Neural cell (in vitro differentiated cells): Measurements from ENCODE around the gene FLVCR1. TPM values are rescaled to one million over a fixed set of nuclear protein-coding genes. Genes with fewer than 3 reads are reported as not detected.

Source experiments
- H2AFZ ChIP-seq: fragments of 200-600, 300-800 bp; sonication (generic), shearing (Covaris generic); 2 replicates; pipeline ENCODE4 v1.6.0; 2014; ENCODE audit warnings: low read depth, mild to moderate bottlenecking, antibody characterized with exemption, low read length, moderate library complexity
- H3F3A ChIP-seq: fragments of 200-600 bp; shearing (Covaris generic); 2 replicates; pipeline ENCODE4 v1.6.1; 2016; ENCODE audit warnings: mild to moderate bottlenecking, moderate library complexity, mixed read lengths, antibody characterized with exemption, low read length; ENCODE audit not compliant: insufficient read depth, poor library complexity, severe bottlenecking
- H3K27ac ChIP-seq: fragments of 200-600, 300-800 bp; sonication (generic), shearing (Covaris generic); 2 replicates; pipeline ENCODE4 v1.5.1; 2014; ENCODE audit warnings: mild to moderate bottlenecking, low read length, moderate library complexity
- H3K27me3 ChIP-seq: fragments of 300-800, 200-600 bp; sonication (generic), shearing (Covaris generic); 2 replicates; pipeline ENCODE4 v1.6.0; 2014; ENCODE audit warnings: mild to moderate bottlenecking, low read depth, low read length, moderate library complexity; ENCODE audit not compliant: insufficient read depth
- H3K36me3 ChIP-seq: fragments of 300-800, 200-600 bp; sonication (generic), shearing (Covaris generic); 2 replicates; pipeline ENCODE4 v1.5.1; 2014; ENCODE audit warnings: mild to moderate bottlenecking, antibody characterized with exemption, low read length, moderate library complexity; ENCODE audit not compliant: insufficient read depth
- H3K4me2 ChIP-seq: fragments of 300-800, 200-600 bp; sonication (generic), shearing (Covaris generic); 2 replicates; pipeline ENCODE4 v1.6.0; 2014; ENCODE audit warnings: mild to moderate bottlenecking, low read length
- H3K4me3 ChIP-seq: fragments of 300-800, 200-600 bp; sonication (generic), shearing (Covaris generic); 2 replicates; pipeline ENCODE4 v1.5.1; 2014; ENCODE audit warnings: mild to moderate bottlenecking, low read length, moderate library complexity
- H3K79me2 ChIP-seq: fragments of 200-600 bp; shearing (Covaris generic); replicated peaks from 2 replicates; pipeline ENCODE4 v1.6.0; 2014; ENCODE audit warnings: mild to moderate bottlenecking, low read length, moderate library complexity; ENCODE audit not compliant: insufficient read depth
- H3K9ac ChIP-seq: fragments of 300-800, 200-600 bp; sonication (generic), shearing (Covaris generic); 2 replicates; pipeline ENCODE4 v1.6.1; 2016; ENCODE audit warnings: mild to moderate bottlenecking, low read length, mixed read lengths
- H3K9me2 ChIP-seq: fragments of 200-600 bp; shearing (Covaris generic); 2 replicates; pipeline ENCODE4 v1.6.1; 2016; ENCODE audit warnings: mild to moderate bottlenecking, low read length, mixed read lengths; ENCODE audit not compliant: insufficient read depth
- H3K9me3 ChIP-seq: fragments of 200-600, 300-800 bp; sonication (generic), shearing (Covaris generic); 2 replicates; pipeline ENCODE4 v1.6.1; 2016; ENCODE audit warnings: mild to moderate bottlenecking, mixed run types, low read length, moderate library complexity, mixed read lengths
- H4K20me1 ChIP-seq: fragments of 200-600 bp; shearing (Covaris generic); 2 replicates; pipeline ENCODE4 v1.6.1; 2016; ENCODE audit warnings: mild to moderate bottlenecking, mixed run types; ENCODE audit not compliant: insufficient read depth
- EP300 ChIP-seq: fragments of 450-650 bp; conservative IDR thresholded peaks from 2 replicates; pipeline ENCODE4 v1.6.1; 2014; ENCODE audit warnings: antibody characterized with exemption, mild to moderate bottlenecking, moderate library complexity; ENCODE audit not compliant: poor library complexity, severe bottlenecking
- EZH2 ChIP-seq: fragments of 200-600, 300-800 bp; shearing (Covaris generic), sonication (generic); IDR thresholded peaks from 2 replicates; pipeline ENCODE4 v1.6.1; 2014; ENCODE audit warnings: antibody characterized with exemption, low read length, borderline replicate concordance, mild to moderate bottlenecking; ENCODE audit not compliant: insufficient read depth, poor library complexity, severe bottlenecking
- MXI1 ChIP-seq: fragments of 450-650 bp; conservative IDR thresholded peaks from 2 replicates; pipeline ENCODE4 v1.6.1; 2014; ENCODE audit warnings: antibody characterized with exemption, mild to moderate bottlenecking; ENCODE audit not compliant: poor library complexity, severe bottlenecking
- POLR2AphosphoS5 ChIP-seq: IDR thresholded peaks from 2 replicates; pipeline ENCODE4 v1.6.1; 2012
- RAD21 ChIP-seq: fragments of 450-650 bp; conservative IDR thresholded peaks from 2 replicates; pipeline ENCODE4 v1.6.1; 2014; ENCODE audit warnings: antibody characterized with exemption, mild to moderate bottlenecking, moderate library complexity
- SMC3 ChIP-seq: fragments of 450-650 bp; conservative IDR thresholded peaks from 2 replicates; pipeline ENCODE4 v1.6.1; 2014; ENCODE audit warnings: antibody characterized with exemption, mild to moderate bottlenecking, moderate library complexity; ENCODE audit not compliant: poor library complexity
- TAF1 ChIP-seq: IDR thresholded peaks from 2 replicates; pipeline ENCODE4 v1.6.1; 2012; ENCODE audit warnings: low read depth
- polyA plus RNA-seq: library from polyadenylated mRNA; depleted of rRNA; stranded (reverse); fragments of >200 nt; gene quantifications from 2 replicates; pipeline ENCODE4 v1.2.3, GENCODE V29; 2014
- small RNA-seq, 3 experiments: library from RNA; depleted of rRNA; stranded (forward); fragments of <200 nt; gene quantifications; one replicate each; pipeline ENCODE3, GENCODE V24; 2012
- TF ChIP-seq, protein P1 (sequence below): IDR thresholded peaks from 2 replicates; pipeline ENCODE4 v1.6.1; 2012; ENCODE audit warnings: borderline replicate concordance
- TF ChIP-seq, protein P2 (sequence below): fragments of 450-650 bp; IDR thresholded peaks from 2 replicates; pipeline ENCODE4 v1.5.1; 2014; ENCODE audit warnings: antibody characterized with exemption, mild to moderate bottlenecking, moderate library complexity; ENCODE audit not compliant: poor library complexity, severe bottlenecking

Gene FLVCR1
- polyA plus RNA-seq, 1 donor from 2014 or later = 37.8 TPM

- Histone ChIP-seq H3K27ac (no peak overlapping the region), H4K20me1 (no peaks in the 10 kb centered on the region), H3K4me2 (no peak overlapping the region), H3K27me3 (peaks cover 5% of the 10 kb centered on the region), H3K9me3 (no peaks in the 10 kb centered on the region), H3K9ac (no peak overlapping the region), H2AFZ (no peak overlapping the region), H3K4me3 (no peak overlapping the region), H3K36me3 (no peaks in the 10 kb centered on the region), H3K9me2 (no peaks in the 10 kb centered on the region), H3F3A (peaks cover 1% of the 10 kb centered on the region), H3K79me2 (no peaks in the 10 kb centered on the region)
- TF ChIP-seq SMC3 (no peak), RAD21 (no peak)
Observed at GRCh38 chr1:212945463-212946160, 87.5 kb downstream of the FLVCR1 start.

- no peaks in the 10 kb centered on the region for H3K9me2 ChIP-seq
- H3K36me3 ChIP-seq = no peaks in the 10 kb centered on the region
- no peak overlapping the region for H2AFZ ChIP-seq
- H3K27me3 ChIP-seq = peaks cover 5% of the 10 kb centered on the region
- H3K79me2 ChIP-seq = peaks cover 9% of the 10 kb centered on the region
- no peaks in the 10 kb centered on the region for H3K9me3 ChIP-seq
- H4K20me1 ChIP-seq = no peaks in the 10 kb centered on the region
- no peak overlapping the region for H3K4me2 ChIP-seq
- no peak overlapping the region for H3K27ac ChIP-seq
- no peak for TF ChIP-seq TAF1
- no peak for TF ChIP-seq RAD21
- TF ChIP-seq, protein P1, sequence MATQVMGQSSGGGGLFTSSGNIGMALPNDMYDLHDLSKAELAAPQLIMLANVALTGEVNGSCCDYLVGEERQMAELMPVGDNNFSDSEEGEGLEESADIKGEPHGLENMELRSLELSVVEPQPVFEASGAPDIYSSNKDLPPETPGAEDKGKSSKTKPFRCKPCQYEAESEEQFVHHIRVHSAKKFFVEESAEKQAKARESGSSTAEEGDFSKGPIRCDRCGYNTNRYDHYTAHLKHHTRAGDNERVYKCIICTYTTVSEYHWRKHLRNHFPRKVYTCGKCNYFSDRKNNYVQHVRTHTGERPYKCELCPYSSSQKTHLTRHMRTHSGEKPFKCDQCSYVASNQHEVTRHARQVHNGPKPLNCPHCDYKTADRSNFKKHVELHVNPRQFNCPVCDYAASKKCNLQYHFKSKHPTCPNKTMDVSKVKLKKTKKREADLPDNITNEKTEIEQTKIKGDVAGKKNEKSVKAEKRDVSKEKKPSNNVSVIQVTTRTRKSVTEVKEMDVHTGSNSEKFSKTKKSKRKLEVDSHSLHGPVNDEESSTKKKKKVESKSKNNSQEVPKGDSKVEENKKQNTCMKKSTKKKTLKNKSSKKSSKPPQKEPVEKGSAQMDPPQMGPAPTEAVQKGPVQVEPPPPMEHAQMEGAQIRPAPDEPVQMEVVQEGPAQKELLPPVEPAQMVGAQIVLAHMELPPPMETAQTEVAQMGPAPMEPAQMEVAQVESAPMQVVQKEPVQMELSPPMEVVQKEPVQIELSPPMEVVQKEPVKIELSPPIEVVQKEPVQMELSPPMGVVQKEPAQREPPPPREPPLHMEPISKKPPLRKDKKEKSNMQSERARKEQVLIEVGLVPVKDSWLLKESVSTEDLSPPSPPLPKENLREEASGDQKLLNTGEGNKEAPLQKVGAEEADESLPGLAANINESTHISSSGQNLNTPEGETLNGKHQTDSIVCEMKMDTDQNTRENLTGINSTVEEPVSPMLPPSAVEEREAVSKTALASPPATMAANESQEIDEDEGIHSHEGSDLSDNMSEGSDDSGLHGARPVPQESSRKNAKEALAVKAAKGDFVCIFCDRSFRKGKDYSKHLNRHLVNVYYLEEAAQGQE = no peak
- no peak for TF ChIP-seq EP300
- TF ChIP-seq MXI1 = no peak
- no peak for TF ChIP-seq SMC3
- TF ChIP-seq, protein P2, sequence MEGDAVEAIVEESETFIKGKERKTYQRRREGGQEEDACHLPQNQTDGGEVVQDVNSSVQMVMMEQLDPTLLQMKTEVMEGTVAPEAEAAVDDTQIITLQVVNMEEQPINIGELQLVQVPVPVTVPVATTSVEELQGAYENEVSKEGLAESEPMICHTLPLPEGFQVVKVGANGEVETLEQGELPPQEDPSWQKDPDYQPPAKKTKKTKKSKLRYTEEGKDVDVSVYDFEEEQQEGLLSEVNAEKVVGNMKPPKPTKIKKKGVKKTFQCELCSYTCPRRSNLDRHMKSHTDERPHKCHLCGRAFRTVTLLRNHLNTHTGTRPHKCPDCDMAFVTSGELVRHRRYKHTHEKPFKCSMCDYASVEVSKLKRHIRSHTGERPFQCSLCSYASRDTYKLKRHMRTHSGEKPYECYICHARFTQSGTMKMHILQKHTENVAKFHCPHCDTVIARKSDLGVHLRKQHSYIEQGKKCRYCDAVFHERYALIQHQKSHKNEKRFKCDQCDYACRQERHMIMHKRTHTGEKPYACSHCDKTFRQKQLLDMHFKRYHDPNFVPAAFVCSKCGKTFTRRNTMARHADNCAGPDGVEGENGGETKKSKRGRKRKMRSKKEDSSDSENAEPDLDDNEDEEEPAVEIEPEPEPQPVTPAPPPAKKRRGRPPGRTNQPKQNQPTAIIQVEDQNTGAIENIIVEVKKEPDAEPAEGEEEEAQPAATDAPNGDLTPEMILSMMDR = no peak
- no peak for TF ChIP-seq EZH2
- TF ChIP-seq POLR2AphosphoS5 = no peak
- peaks cover 3% of the 10 kb centered on the region for H3F3A ChIP-seq
- H3K4me3 ChIP-seq = no peak overlapping the region
- no peak overlapping the region for H3K9ac ChIP-seq
Observed at GRCh38 chr1:212946872-212947271, 88.8 kb downstream of the FLVCR1 start.

Small RNA genes lying within 50 kb of the gene (small RNA-seq; reads per million reads assigned to genes)
- gene AC104333.1 (0 reads per million in 3 experiments), gene AC104333.2 (0 reads per million in 3 experiments)

Other genes starting within 250 kb of the FLVCR1 start
- gene ATF3, start 249.5 kb upstream of the FLVCR1 start, polyA plus RNA-seq = 3.4 and 7.2 TPM in 2 replicates
- gene BATF3, start 158.4 kb upstream of the FLVCR1 start, polyA plus RNA-seq = 0.82 and 3.0 TPM in 2 replicates
- 34.0 and 40.4 TPM in 2 replicates for gene NSL1, start 66.5 kb upstream of the FLVCR1 start, polyA plus RNA-seq
- 62.5 and 72.0 TPM in 2 replicates for gene TATDN3, start 66.4 kb upstream of the FLVCR1 start, polyA plus RNA-seq
- 1.8 TPM in 1 of 2 replicates, not detected in the other for gene SPATA45, start 10.6 kb upstream of the FLVCR1 start, polyA plus RNA-seq
- 65.2 and 69.5 TPM in 2 replicates for gene VASH2, start 92.3 kb downstream of the FLVCR1 start, polyA plus RNA-seq
- gene ANGEL2, start 157.6 kb downstream of the FLVCR1 start, polyA plus RNA-seq = 58.7 and 60.7 TPM in 2 replicates
- 26.0 and 28.1 TPM in 2 replicates for gene RPS6KC1, start 193.0 kb downstream of the FLVCR1 start, polyA plus RNA-seq